Upper lobe of right lung (tissue), 1 donor: Measurements from ENCODE around the gene PATL2. TPM values are rescaled to one million over a fixed set of nuclear protein-coding genes. Genes with fewer than 3 reads are reported as not detected.

Source experiments
- ATAC-seq: fragments of 200-7000 bp; cut with Tn5 transposase; one replicate; pipeline ENCODE4 v1.9.1; 2020; ENCODE audit warnings: mild to moderate bottlenecking, moderate library complexity
- DNase-seq: peaks from one replicate; pipeline ENCODE4 v3.0.0-alpha.2; 2020
- H3K27ac ChIP-seq: fragments of 200-600 bp; one replicate; pipeline ENCODE4 v1.8.0; 2022
- H3K27me3 ChIP-seq: fragments of 200-600 bp; one replicate; pipeline ENCODE4 v1.8.0; 2022; ENCODE audit warnings: mild to moderate bottlenecking
- H3K36me3 ChIP-seq: fragments of 200-600 bp; one replicate; pipeline ENCODE4 v1.8.0; 2022
- H3K4me1 ChIP-seq: fragments of 200-600 bp; one replicate; pipeline ENCODE4 v1.8.0; 2022
- H3K4me3 ChIP-seq: fragments of 200-600 bp; one replicate; pipeline ENCODE4 v1.8.0; 2022; ENCODE audit warnings: mild to moderate bottlenecking
- H3K9me3 ChIP-seq: fragments of 200-600 bp; one replicate; pipeline ENCODE4 v1.8.0; 2022
- CTCF ChIP-seq: fragments of 200-600 bp; IDR thresholded peaks from one replicate; pipeline ENCODE4 v1.8.0; 2022; ENCODE audit warnings: antibody characterized with exemption
- intact Hi-C: fragments of 100-400 bp; cut with DNase I; formaldehyde crosslinking; loops from one replicate; pipeline ENCODE4 v1.11.0; 2022
- total RNA-seq: library from RNA; stranded (reverse); fragmentation: NEBNext Ultra II Directional; extraction: Animal tissue kit (Norgen Biotek cat#: 25700); gene quantifications from one replicate; pipeline ENCODE4 v1.2.1, GENCODE V29; 2021
- donor health status: DM: no; HTN: yes; CAD: no; lungs with severe emphysema.

The PATL2 gene
- total RNA-seq, 1 donor from 2014 or later: 3.7 TPM

- Histone ChIP-seq H3K4me1 (peaks cover 51% of the 10 kb centered on the region), H3K36me3 (peaks cover 66% of the 10 kb centered on the region), H3K4me3 (peak overlapping the region; percentile 96), H3K27me3 (no peaks in the 10 kb centered on the region), H3K9me3 (no peaks in the 10 kb centered on the region), H3K27ac (no peak overlapping the region)
- TF ChIP-seq CTCF: no peak
- no peak for ATAC-seq
- no peak for DNase-seq
- intact Hi-C loops: loop anchor here (10.0 kb wide), 1 partner anchor 50 kb away; the partner anchor contains the start of gene SPG11
Measured at GRCh38 chr15:44715142-44715796, 4.1 kb upstream of the PATL2 start.

GRCh38 chr15:44713006-44713966 lies 2.2 kb upstream of the PATL2 start:
- Histone ChIP-seq H3K27me3 (no peaks in the 10 kb centered on the region), H3K4me3 (peak overlapping the region; percentile 96), H3K27ac (peak overlapping the region; percentile 100), H3K4me1 (peaks cover 47% of the 10 kb centered on the region), H3K36me3 (peaks cover 53% of the 10 kb centered on the region), H3K9me3 (no peaks in the 10 kb centered on the region)
- DNase-seq (no peak), ATAC-seq (no peak)
- peak; percentile 25 for TF ChIP-seq CTCF
- intact Hi-C loops: loop anchor here (10.0 kb wide), 1 partner anchor 48 kb away; the partner anchor contains the start of gene SPG11

GRCh38 chr15:44712346-44713005 lies 1.4 kb upstream of the PATL2 start:
- peak; percentile 71 for DNase-seq
- Histone ChIP-seq H3K4me1 (peaks cover 47% of the 10 kb centered on the region), H3K9me3 (no peaks in the 10 kb centered on the region), H3K27ac (peak overlapping the region; percentile 100), H3K4me3 (peak overlapping the region; percentile 96), H3K36me3 (peaks cover 44% of the 10 kb centered on the region), H3K27me3 (no peaks in the 10 kb centered on the region)
- ATAC-seq: peak; percentile 66
- intact Hi-C loops: loop anchor here (10.0 kb wide), 1 partner anchor 48 kb away; the partner anchor contains the start of gene SPG11
- TF ChIP-seq CTCF: no peak

GRCh38 chr15:44711743-44712345 lies 721 bp upstream of the PATL2 start:
- Histone ChIP-seq H3K27me3 (no peaks in the 10 kb centered on the region), H3K9me3 (no peaks in the 10 kb centered on the region), H3K4me1 (peaks cover 46% of the 10 kb centered on the region), H3K4me3 (peak overlapping the region; percentile 96), H3K27ac (peak overlapping the region; percentile 100), H3K36me3 (peaks cover 38% of the 10 kb centered on the region)
- no peak for TF ChIP-seq CTCF
- intact Hi-C loops: loop anchor here (10.0 kb wide), 1 partner anchor 47 kb away; the partner anchor contains the start of gene SPG11
- ATAC-seq: peak; percentile 57
- peak; percentile 82 for DNase-seq
